Measurements from ENCODE around the gene BTBD1.

DNA sequence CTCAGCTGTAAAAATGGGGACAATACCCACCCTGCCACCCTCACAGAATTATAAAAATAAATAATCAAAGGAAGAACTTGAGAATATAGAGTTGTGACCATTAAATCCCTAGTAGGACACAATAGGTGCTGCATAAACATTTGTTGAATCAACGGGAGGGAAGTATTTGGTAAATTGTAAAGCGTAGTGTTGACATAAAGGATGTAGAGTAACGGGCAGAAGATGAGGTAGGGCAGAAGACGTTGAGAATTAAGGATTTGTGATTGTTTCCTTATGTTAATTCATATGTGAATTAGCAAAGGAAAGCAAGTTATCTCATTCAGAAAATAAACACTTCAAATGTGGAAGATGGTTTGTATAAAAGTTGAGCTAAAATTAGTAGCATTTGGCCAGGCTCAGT lies 73.9 kb downstream of the BTBD1 start:
- TF ChIP-seq, protein P1, sequence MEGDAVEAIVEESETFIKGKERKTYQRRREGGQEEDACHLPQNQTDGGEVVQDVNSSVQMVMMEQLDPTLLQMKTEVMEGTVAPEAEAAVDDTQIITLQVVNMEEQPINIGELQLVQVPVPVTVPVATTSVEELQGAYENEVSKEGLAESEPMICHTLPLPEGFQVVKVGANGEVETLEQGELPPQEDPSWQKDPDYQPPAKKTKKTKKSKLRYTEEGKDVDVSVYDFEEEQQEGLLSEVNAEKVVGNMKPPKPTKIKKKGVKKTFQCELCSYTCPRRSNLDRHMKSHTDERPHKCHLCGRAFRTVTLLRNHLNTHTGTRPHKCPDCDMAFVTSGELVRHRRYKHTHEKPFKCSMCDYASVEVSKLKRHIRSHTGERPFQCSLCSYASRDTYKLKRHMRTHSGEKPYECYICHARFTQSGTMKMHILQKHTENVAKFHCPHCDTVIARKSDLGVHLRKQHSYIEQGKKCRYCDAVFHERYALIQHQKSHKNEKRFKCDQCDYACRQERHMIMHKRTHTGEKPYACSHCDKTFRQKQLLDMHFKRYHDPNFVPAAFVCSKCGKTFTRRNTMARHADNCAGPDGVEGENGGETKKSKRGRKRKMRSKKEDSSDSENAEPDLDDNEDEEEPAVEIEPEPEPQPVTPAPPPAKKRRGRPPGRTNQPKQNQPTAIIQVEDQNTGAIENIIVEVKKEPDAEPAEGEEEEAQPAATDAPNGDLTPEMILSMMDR (tag by site-specific recombination; IDR thresholded peaks at IDR 0.05) = no peak
- TF ChIP-seq, protein P2, sequence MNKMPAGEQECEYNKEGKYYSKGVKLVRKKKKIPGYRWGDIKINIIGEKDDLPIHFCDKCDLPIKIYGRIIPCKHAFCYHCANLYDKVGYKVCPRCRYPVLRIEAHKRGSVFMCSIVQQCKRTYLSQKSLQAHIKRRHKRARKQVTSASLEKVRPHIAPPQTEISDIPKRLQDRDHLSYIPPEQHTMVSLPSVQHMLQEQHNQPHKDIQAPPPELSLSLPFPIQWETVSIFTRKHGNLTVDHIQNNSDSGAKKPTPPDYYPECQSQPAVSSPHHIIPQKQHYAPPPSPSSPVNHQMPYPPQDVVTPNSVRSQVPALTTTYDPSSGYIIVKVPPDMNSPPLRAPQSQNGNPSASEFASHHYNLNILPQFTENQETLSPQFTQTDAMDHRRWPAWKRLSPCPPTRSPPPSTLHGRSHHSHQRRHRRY (tag by site-specific recombination; IDR thresholded peaks at IDR 0.05) = no peak
- TF ChIP-seq ZFP37 (tag by site-specific recombination; IDR thresholded peaks at IDR 0.05) (no peak), ZBTB7A (tag by site-specific recombination; IDR thresholded peaks at IDR 0.05; ENCODE audit: low read depth) (no peak), ZNF664 (tag by site-specific recombination; IDR thresholded peaks at IDR 0.05) (no peak)
- TF ChIP-seq, protein P3, sequence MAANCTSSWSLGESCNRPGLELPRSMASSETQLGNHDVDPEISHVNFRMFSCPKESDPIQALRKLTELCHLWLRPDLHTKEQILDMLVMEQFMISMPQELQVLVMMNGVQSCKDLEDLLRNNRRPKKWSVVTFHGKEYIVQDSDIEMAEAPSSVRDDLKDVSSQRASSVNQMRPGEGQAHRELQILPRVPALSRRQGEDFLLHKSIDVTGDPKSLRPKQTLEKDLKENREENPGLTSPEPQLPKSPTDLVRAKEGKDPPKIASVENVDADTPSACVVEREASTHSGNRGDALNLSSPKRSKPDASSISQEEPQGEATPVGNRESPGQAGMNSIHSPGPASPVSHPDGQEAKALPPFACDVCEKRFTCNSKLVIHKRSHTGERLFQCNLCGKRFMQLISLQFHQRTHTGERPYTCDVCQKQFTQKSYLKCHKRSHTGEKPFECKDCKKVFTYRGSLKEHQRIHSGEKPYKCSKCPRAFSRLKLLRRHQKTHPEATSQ (tag by site-specific recombination; IDR thresholded peaks at IDR 0.05) = no peak

Data from HEK293 (cell line).